Sigmoid colon (tissue), 7 donors: ENCODE measurements around the gene RADIL. TPM values are rescaled to one million over a fixed set of nuclear protein-coding genes. Genes with fewer than 3 reads are reported as not detected.
A peak's percentile ranks its signal among the peaks of the same experiment; 100 is the strongest.

Source experiments
- DNase-seq: peaks from one replicate; pipeline ENCODE4 v3.0.0-alpha.2; 2019
- H3K27ac ChIP-seq, 4 donors: fragments of 200-600 bp; sonication (generic); one replicate each; pipeline ENCODE4 v1.5.1; 2016 to 2019; ENCODE audit warnings: mild to moderate bottlenecking in 1 of 4
- H3K27me3 ChIP-seq, 3 donors: fragments of 200-600 bp; sonication (generic); one replicate each; pipeline ENCODE4 v1.5.1; 2019; ENCODE audit warnings: mild to moderate bottlenecking in 1 of 3
- H3K36me3 ChIP-seq, 4 donors: fragments of 200-600 bp; sonication (generic); one replicate each; pipeline ENCODE4 v1.5.1; 2016 to 2019
- H3K4me1 ChIP-seq, 4 donors: fragments of 200-600 bp; sonication (generic); one replicate each; pipeline ENCODE4 v1.5.1; 2017 to 2019
- H3K4me3 ChIP-seq, 4 donors: fragments of 200-600 bp; sonication (generic); one replicate each; pipeline ENCODE4 v1.5.1; 2017 to 2019; ENCODE audit warnings: mild to moderate bottlenecking in 2 of 4, moderate library complexity in 1 of 4
- H3K9me3 ChIP-seq, 4 donors: fragments of 200-600 bp in 3 of 4; sonication (generic) in 3 of 4; one replicate each; pipeline versions ENCODE4 v1.5.1 to v1.6.1; 2013 to 2019
- CTCF ChIP-seq, 4 experiments: fragments of 450-650 bp in 3 of 4; fragments of 200-600 bp in 1 of 4; IDR thresholded peaks; one replicate each; pipeline ENCODE4 v1.5.1; 2016 to 2019; ENCODE audit warnings: antibody characterized with exemption in 4 of 4, mild to moderate bottlenecking in 3 of 4, moderate library complexity in 2 of 4
- EP300 ChIP-seq, 4 donors: sonication (generic); formaldehyde crosslinking; IDR thresholded peaks; one replicate each; pipeline ENCODE4 v1.6.1; 2017; ENCODE audit warnings: antibody characterized with exemption in 4 of 4
- POLR2A ChIP-seq, 2 donors: fragments of 450-650 bp; IDR thresholded peaks; one replicate each; pipeline ENCODE4 v1.6.1; 2016; ENCODE audit warnings: antibody characterized with exemption in 2 of 2, mild to moderate bottlenecking in 2 of 2, moderate library complexity in 2 of 2
- POLR2AphosphoS5 ChIP-seq, 4 donors: sonication (generic); formaldehyde crosslinking; IDR thresholded peaks; one replicate each; pipeline ENCODE4 v1.6.1; 2017; ENCODE audit warnings: antibody characterized with exemption in 4 of 4
- WGBS, 2 donors: extraction: QIAGEN DNeasy Blood & Tissue Kit; methylation state at CpG; one replicate each; pipeline ENCODE4 v1.1.7; 2013; 5-methylcytosine and 5-hydroxymethylcytosine counted together
- intact Hi-C: fragments of 100-400 bp; cut with DNase I; formaldehyde crosslinking; loops from one replicate; pipeline ENCODE4 v1.15.1; 2023
- polyA plus RNA-seq, 3 donors: library from polyadenylated mRNA; stranded (reverse); fragments of 200-250 nt; gene quantifications; one replicate each; pipeline ENCODE4 v1.2.3, GENCODE V29; 2013
- total RNA-seq, 4 donors: library from RNA; depleted of rRNA; stranded (reverse); fragments of >200 nt; gene quantifications; one replicate each; pipeline ENCODE4 v1.1.0, GENCODE V29; 2016
- donor health status: healthy with polysubstance abuse.
- donor health status: Bipolar disorder and iron deficiency.
- donor health status: healthy.

The RADIL gene
- total and polyA plus RNA-seq, 7 donors, result 1.2 to 10.8 (median 5.6) TPM

GRCh38 chr7:4841007-4841784, 42.3 kb downstream of the RADIL start:
- Histone ChIP-seq H3K36me3 (no peaks in the 10 kb centered on the region), H3K4me3 (no peak overlapping the region), H3K27me3 (no peaks in the 10 kb centered on the region), H3K27ac (no peak overlapping the region), H3K4me1 (no peaks in the 10 kb centered on the region), H3K9me3 (no peaks in the 10 kb centered on the region)
- intact Hi-C loops, result no loop called here
- DNase-seq, result no peak
- no peak for TF ChIP-seq POLR2AphosphoS5 (IDR thresholded peaks at IDR 0.05)
- no peak for TF ChIP-seq POLR2A (IDR thresholded peaks at IDR 0.05)
- TF ChIP-seq EP300 (IDR thresholded peaks at IDR 0.05), result no peak
- 93 to 94% methylated on average over 17 of the region's 17 CpGs for WGBS, 2 donors

- TF ChIP-seq POLR2AphosphoS5 (IDR thresholded peaks at IDR 0.05) (no peak), POLR2A (IDR thresholded peaks at IDR 0.05) (no peak), CTCF (IDR thresholded peaks at IDR 0.05) (no peak), EP300 (IDR thresholded peaks at IDR 0.05) (no peak)
- 85 to 86% methylated on average over 16 of the region's 16 CpGs for WGBS, 2 donors
- intact Hi-C loops, result no loop called here
- H3K4me1 ChIP-seq, result no peaks in the 10 kb centered on the region
- H3K27me3 ChIP-seq, result no peaks in the 10 kb centered on the region
- H3K27ac ChIP-seq, result no peak overlapping the region
- H3K9me3 ChIP-seq, result no peaks in the 10 kb centered on the region
- no peaks in the 10 kb centered on the region for H3K36me3 ChIP-seq
- no peak for DNase-seq
- H3K4me3 ChIP-seq, result no peak overlapping the region
Observed at GRCh38 chr7:4840079-4840501, 43.4 kb downstream of the RADIL start.

DNA sequence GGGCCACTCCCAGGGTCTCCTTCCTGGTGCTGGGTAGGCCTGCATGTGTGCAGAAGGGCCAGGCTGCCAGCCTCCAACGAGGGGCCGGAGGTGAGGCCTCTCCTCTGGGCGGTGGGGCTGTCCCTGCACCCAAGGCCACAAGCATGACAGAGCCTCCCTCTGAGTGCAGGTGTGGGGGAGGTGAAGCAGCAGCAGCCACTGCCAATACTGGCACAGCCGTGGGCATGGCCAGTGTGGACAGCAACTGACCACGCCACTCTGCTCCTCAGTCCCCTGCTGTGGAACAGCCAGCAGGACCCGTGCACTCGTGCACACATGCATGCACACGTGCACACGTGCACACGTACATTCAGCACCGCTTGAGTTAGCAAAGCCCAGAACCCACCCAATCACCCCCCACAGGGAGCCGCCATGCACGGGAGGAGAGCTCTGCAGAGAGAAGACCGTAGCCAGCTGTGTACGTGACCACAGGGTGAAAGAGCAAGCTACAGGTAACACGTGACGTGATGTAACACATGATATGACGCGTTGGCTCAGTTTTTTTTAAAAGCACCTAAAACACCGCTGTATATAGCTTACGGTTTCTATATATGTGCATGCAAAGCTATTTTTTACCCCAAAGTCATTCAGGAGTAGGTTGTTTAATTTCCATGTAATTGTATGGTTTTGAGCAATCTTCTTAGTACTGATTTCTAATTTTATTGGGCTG, 44.7 kb downstream of the RADIL start:
- Histone ChIP-seq H3K27me3 (no peaks in the 10 kb centered on the region), H3K4me3 (no peak overlapping the region), H3K27ac (no peak overlapping the region), H3K36me3 (no peaks in the 10 kb centered on the region), H3K4me1 (no peaks in the 10 kb centered on the region), H3K9me3 (no peaks in the 10 kb centered on the region)
- 90 to 95% methylated on average over 21 of the region's 21 CpGs for WGBS, 2 donors
- TF ChIP-seq POLR2A (IDR thresholded peaks at IDR 0.05), result no peak
- no peak for TF ChIP-seq POLR2AphosphoS5 (IDR thresholded peaks at IDR 0.05)
- TF ChIP-seq CTCF (IDR thresholded peaks at IDR 0.05), result no peak
- no peak for TF ChIP-seq EP300 (IDR thresholded peaks at IDR 0.05)
- DNase-seq, result no peak
- intact Hi-C loops, result loop anchor here (10.0 kb wide), 1 partner anchor 246 kb away; no protein-coding TSS in a partner anchor

GRCh38 chr7:4837803-4838625, 45.5 kb downstream of the RADIL start:
- WGBS, 2 donors, result 70 to 79% methylated on average over 30 of the region's 30 CpGs
- Histone ChIP-seq H3K4me3 (no peak overlapping the region), H3K27me3 (no peaks in the 10 kb centered on the region), H3K9me3 (no peaks in the 10 kb centered on the region), H3K36me3 (no peaks in the 10 kb centered on the region), H3K4me1 (no peaks in the 10 kb centered on the region), H3K27ac (no peak overlapping the region)
- TF ChIP-seq EP300 (IDR thresholded peaks at IDR 0.05) (no peak), CTCF (IDR thresholded peaks at IDR 0.05) (no peak), POLR2AphosphoS5 (IDR thresholded peaks at IDR 0.05) (no peak)
- peak; percentile 46 for DNase-seq
- intact Hi-C loops, result loop anchor here (10.0 kb wide), 1 partner anchor 247 kb away; no protein-coding TSS in a partner anchor
